Measurements from ENCODE around the gene AQP5. TPM values are rescaled to one million over a fixed set of nuclear protein-coding genes. Genes with fewer than 3 reads are reported as not detected.
A peak's percentile ranks its signal among the peaks of the same experiment; 100 is the strongest.
"Not testable (repeated sequence)": the region's sequence is repeated elsewhere in the genome, so short reads cannot be mapped to it uniquely, and the experiment has no call there.

Gene AQP5
- total RNA-seq, 2 donors from 2014 or later = not detected

- no peaks in the 10 kb centered on the region for H3K36me3 Mint-ChIP-seq (ENCODE audit: low read depth)
- no peak for DNase-seq
- H3K9me3 ChIP-seq (ENCODE audit: control insufficient read depth, low read length, poor library complexity, severe bottlenecking) = no peaks in the 10 kb centered on the region
- no peak for ATAC-seq
- H3K4me3 Mint-ChIP-seq = no peak overlapping the region
- H3K4me1 Mint-ChIP-seq = no peaks in the 10 kb centered on the region
- no peaks in the 10 kb centered on the region for H3K27me3 Mint-ChIP-seq
- H3K27ac Mint-ChIP-seq = peak overlapping the region; percentile 61
Measured at GRCh38 chr12:49975318-49975761, 13.7 kb downstream of the AQP5 start.

- no peak overlapping the region for H3K27ac Mint-ChIP-seq
- H3K4me1 Mint-ChIP-seq = peaks cover 4% of the 10 kb centered on the region
- ATAC-seq (no peak), DNase-seq (no peak)
- no peaks in the 10 kb centered on the region for H3K9me3 ChIP-seq (ENCODE audit: control insufficient read depth, low read length, poor library complexity, severe bottlenecking)
- H3K4me3 Mint-ChIP-seq = no peak overlapping the region
- H3K27me3 Mint-ChIP-seq = no peaks in the 10 kb centered on the region
- no peaks in the 10 kb centered on the region for H3K36me3 Mint-ChIP-seq (ENCODE audit: low read depth)
Measured at GRCh38 chr12:49976557-49976956, 14.9 kb downstream of the AQP5 start.

- ATAC-seq (no peak), DNase-seq (no peak)
- Mint-ChIP-seq H3K4me1 (peaks cover 4% of the 10 kb centered on the region), H3K36me3 (ENCODE audit: low read depth) (no peaks in the 10 kb centered on the region), H3K27ac (peak overlapping the region; percentile 41), H3K27me3 (no peaks in the 10 kb centered on the region), H3K4me3 (no peak overlapping the region)
- no peaks in the 10 kb centered on the region for H3K9me3 ChIP-seq (ENCODE audit: control insufficient read depth, low read length, poor library complexity, severe bottlenecking)
Measured at GRCh38 chr12:49978125-49978524, 16.5 kb downstream of the AQP5 start.

- Mint-ChIP-seq H3K4me1 (peaks cover 4% of the 10 kb centered on the region), H3K4me3 (no peak overlapping the region)
- DNase-seq = no peak
Measured at GRCh38 chr12:49979016-49979586, 17.4 kb downstream of the AQP5 start.

GRCh38 chr12:49979791-49980190 is 18.1 kb downstream of the AQP5 start:
- H3K4me3 Mint-ChIP-seq = no peak overlapping the region
- peak overlapping the region; percentile 41 for H3K27ac Mint-ChIP-seq
- ATAC-seq = no peak
- H3K27me3 Mint-ChIP-seq = no peaks in the 10 kb centered on the region
- H3K36me3 Mint-ChIP-seq (ENCODE audit: low read depth) = no peaks in the 10 kb centered on the region
- H3K4me1 Mint-ChIP-seq = peaks cover 4% of the 10 kb centered on the region
- H3K9me3 ChIP-seq (ENCODE audit: control insufficient read depth, low read length, poor library complexity, severe bottlenecking) = no peaks in the 10 kb centered on the region
- DNase-seq = no peak

More at GRCh38 chr12:49979016-49979586, 17.4 kb downstream of the AQP5 start:
- Mint-ChIP-seq H3K27me3 (no peaks in the 10 kb centered on the region), H3K36me3 (ENCODE audit: low read depth) (no peaks in the 10 kb centered on the region), H3K27ac (peak overlapping the region; percentile 41)
- H3K9me3 ChIP-seq (ENCODE audit: control insufficient read depth, low read length, poor library complexity, severe bottlenecking) = no peaks in the 10 kb centered on the region
- no peak for ATAC-seq

GRCh38 chr12:49980501-49981349 is 19.1 kb downstream of the AQP5 start:
- DNase-seq (no peak), ATAC-seq (no peak)
- Mint-ChIP-seq H3K4me1 (peaks cover 4% of the 10 kb centered on the region), H3K36me3 (ENCODE audit: low read depth) (no peaks in the 10 kb centered on the region), H3K27me3 (no peaks in the 10 kb centered on the region), H3K4me3 (no peak overlapping the region), H3K27ac (peak overlapping the region; percentile 74)
- H3K9me3 ChIP-seq (ENCODE audit: control insufficient read depth, low read length, poor library complexity, severe bottlenecking) = no peaks in the 10 kb centered on the region

GRCh38 chr12:49982246-49983087 is 20.8 kb downstream of the AQP5 start:
- no peaks in the 10 kb centered on the region for H3K27me3 Mint-ChIP-seq
- no peak for DNase-seq

GRCh38 chr12:49983892-49984291 is 22.2 kb downstream of the AQP5 start:
- Mint-ChIP-seq H3K4me1 (peaks cover 4% of the 10 kb centered on the region), H3K27me3 (no peaks in the 10 kb centered on the region), H3K4me3 (no peak overlapping the region), H3K36me3 (ENCODE audit: low read depth) (no peaks in the 10 kb centered on the region), H3K27ac (no peak overlapping the region)
- no peak for DNase-seq
- ATAC-seq = no peak
- H3K9me3 ChIP-seq (ENCODE audit: control insufficient read depth, low read length, poor library complexity, severe bottlenecking) = no peaks in the 10 kb centered on the region

More at GRCh38 chr12:49982246-49983087, 20.8 kb downstream of the AQP5 start:
- ATAC-seq = no peak
- peaks cover 4% of the 10 kb centered on the region for H3K4me1 Mint-ChIP-seq
- H3K27ac Mint-ChIP-seq = no peak overlapping the region
- H3K9me3 ChIP-seq (ENCODE audit: control insufficient read depth, low read length, poor library complexity, severe bottlenecking) = no peaks in the 10 kb centered on the region
- H3K4me3 Mint-ChIP-seq = no peak overlapping the region
- H3K36me3 Mint-ChIP-seq (ENCODE audit: low read depth) = no peaks in the 10 kb centered on the region

- Mint-ChIP-seq H3K4me3 (no peak overlapping the region), H3K27ac (no peak overlapping the region), H3K4me1 (peaks cover 4% of the 10 kb centered on the region), H3K36me3 (ENCODE audit: low read depth) (no peaks in the 10 kb centered on the region), H3K27me3 (no peaks in the 10 kb centered on the region)
- ATAC-seq = no peak
- H3K9me3 ChIP-seq (ENCODE audit: control insufficient read depth, low read length, poor library complexity, severe bottlenecking) = no peaks in the 10 kb centered on the region
- no peak for DNase-seq
Measured at GRCh38 chr12:49984476-49985359, 23.0 kb downstream of the AQP5 start.

GRCh38 chr12:49985981-49986380 is 24.3 kb downstream of the AQP5 start:
- H3K36me3 Mint-ChIP-seq (ENCODE audit: low read depth) = no peaks in the 10 kb centered on the region
- H3K4me1 Mint-ChIP-seq = no peaks in the 10 kb centered on the region
- no peak for DNase-seq
- no peak for ATAC-seq
- H3K27me3 Mint-ChIP-seq = no peaks in the 10 kb centered on the region
- H3K27ac Mint-ChIP-seq = no peak overlapping the region
- H3K9me3 ChIP-seq (ENCODE audit: control insufficient read depth, low read length, poor library complexity, severe bottlenecking) = no peaks in the 10 kb centered on the region
- H3K4me3 Mint-ChIP-seq = no peak overlapping the region

- not testable (repeated sequence) for ATAC-seq; H3K4me1 Mint-ChIP-seq; H3K27me3 Mint-ChIP-seq; H3K27ac Mint-ChIP-seq; H3K4me3 Mint-ChIP-seq; H3K36me3 Mint-ChIP-seq (ENCODE audit: low read depth); DNase-seq; H3K9me3 ChIP-seq (ENCODE audit: control insufficient read depth, low read length, poor library complexity, severe bottlenecking)
Measured at GRCh38 chr12:49986476-49986875, 24.8 kb downstream of the AQP5 start.

- no peaks in the 10 kb centered on the region for H3K27me3 Mint-ChIP-seq
- peaks cover under 1% of the 10 kb centered on the region for H3K36me3 Mint-ChIP-seq (ENCODE audit: low read depth)
- H3K9me3 ChIP-seq (ENCODE audit: control insufficient read depth, low read length, poor library complexity, severe bottlenecking) = no peaks in the 10 kb centered on the region
- ATAC-seq (no peak), DNase-seq (no peak)
- no peaks in the 10 kb centered on the region for H3K4me1 Mint-ChIP-seq
- H3K27ac Mint-ChIP-seq = no peak overlapping the region
- no peak overlapping the region for H3K4me3 Mint-ChIP-seq
Measured at GRCh38 chr12:49987625-49988303, 26.1 kb downstream of the AQP5 start.

Measured in T-helper 17 cell (primary cell).